ENCODE measurements around the gene KLK1.

- TF ChIP-seq CTCF (IDR thresholded peaks at IDR 0.05) (no peak), POLR2A (IDR thresholded peaks at IDR 0.05) (no peak)
Observed at GRCh38 chr19:50784710-50785109, 38.9 kb downstream of the KLK1 start.

Data from esophagus squamous epithelium (tissue), 4 donors.